Liver (tissue), 3 donors: ENCODE measurements around the gene USP16.

Source experiments
- CTCF ChIP-seq: fragments of 150-350 bp; IDR thresholded peaks from 2 replicates; pipeline ENCODE4 v1.5.1; 2017; ENCODE audit warnings: improper control_type of control experiment, low read depth, low read length; ENCODE audit not compliant: missing input control
- FOXA2 ChIP-seq: IDR thresholded peaks from 2 replicates; pipeline ENCODE4 v1.6.1; 2016; ENCODE audit warnings: antibody characterized with exemption
- JUND ChIP-seq, 2 donors: IDR thresholded peaks; 2 replicates each; pipeline ENCODE4 v1.6.1; 2016; ENCODE audit warnings: antibody characterized with exemption in 2 of 2
- MAX ChIP-seq: IDR thresholded peaks from 2 replicates; pipeline ENCODE4 v1.6.1; 2016; ENCODE audit warnings: antibody characterized with exemption
- NR2F2 ChIP-seq: IDR thresholded peaks from 2 replicates; pipeline ENCODE4 v1.6.1; 2016; ENCODE audit warnings: antibody characterized with exemption
- RAD21 ChIP-seq, 2 donors: IDR thresholded peaks; 2 replicates each; pipeline ENCODE4 v1.6.1; 2016; ENCODE audit warnings: antibody characterized with exemption in 2 of 2, mild to moderate bottlenecking in 2 of 2
- REST ChIP-seq: IDR thresholded peaks from 2 replicates; pipeline ENCODE4 v1.6.1; 2016; ENCODE audit warnings: antibody characterized with exemption, mild to moderate bottlenecking
- SP1 ChIP-seq: IDR thresholded peaks from 2 replicates; pipeline ENCODE4 v1.6.1; 2018; ENCODE audit warnings: antibody characterized with exemption, mild to moderate bottlenecking
- TAF1 ChIP-seq: conservative IDR thresholded peaks from 2 replicates; pipeline ENCODE4 v1.6.1; 2016; ENCODE audit warnings: antibody characterized with exemption, mild to moderate bottlenecking
- YY1 ChIP-seq: IDR thresholded peaks from 2 replicates; pipeline ENCODE4 v1.6.1; 2016; ENCODE audit warnings: antibody characterized with exemption, mild to moderate bottlenecking
- donor health status: healthy.
- donor health status: healthy.

- TF ChIP-seq NR2F2 (no peak), CTCF (no peak), REST (no peak), TAF1 (no peak), SP1 (no peak), FOXA2 (no peak), MAX (no peak), JUND (IDR thresholded peaks at IDR 0.05) (no peak), YY1 (no peak), RAD21 (IDR thresholded peaks at IDR 0.05) (no peak)
Measured at GRCh38 chr21:29080454-29080941, 56.0 kb downstream of the USP16 start.
